Osteocyte (in vitro differentiated cells): Measurements from ENCODE around the gene OR6C70. TPM values are rescaled to one million over a fixed set of nuclear protein-coding genes. Genes with fewer than 3 reads are reported as not detected.

ENCODE experiments used
- DNase-seq: peaks from one replicate; pipeline ENCODE4 v3.0.0; 2021; ENCODE audit warnings: mixed read lengths; ENCODE audit not compliant: unreplicated experiment; ENCODE audit errors: extremely low spot score
- H3K27ac Mint-ChIP-seq: one replicate; pipeline ENCODE4 v1.8.0; 2021; ENCODE audit warnings: mild to moderate bottlenecking, mixed read lengths; ENCODE audit not compliant: unreplicated experiment
- H3K27me3 Mint-ChIP-seq: one replicate; pipeline ENCODE4 v1.8.0; 2021; ENCODE audit warnings: mixed read lengths; ENCODE audit not compliant: unreplicated experiment
- H3K36me3 Mint-ChIP-seq: one replicate; pipeline ENCODE4 v1.8.0; 2021; ENCODE audit warnings: mixed read lengths; ENCODE audit not compliant: unreplicated experiment
- H3K4me1 Mint-ChIP-seq: one replicate; pipeline ENCODE4 v1.8.0; 2021; ENCODE audit warnings: mixed read lengths; ENCODE audit not compliant: unreplicated experiment
- H3K4me3 Mint-ChIP-seq: one replicate; pipeline ENCODE4 v1.8.0; 2021; ENCODE audit warnings: mild to moderate bottlenecking, moderate library complexity, mixed read lengths; ENCODE audit not compliant: unreplicated experiment
- H3K9me3 Mint-ChIP-seq: one replicate; pipeline ENCODE4 v1.8.0; 2021; ENCODE audit warnings: mixed read lengths; ENCODE audit not compliant: unreplicated experiment
- CTCF ChIP-seq: fragments of 200-600 bp; sonication (generic); IDR thresholded peaks from 2 replicates; pipeline ENCODE4 v1.5.0; 2021; ENCODE audit warnings: antibody characterized with exemption, mild to moderate bottlenecking, moderate library complexity
- long read RNA-seq: library from polyadenylated mRNA; unstranded; transcript quantifications from one replicate; pipeline ENCODE4 v2.0.0, GENCODE V29; 2021
- total RNA-seq: library from RNA; stranded (reverse); gene quantifications from 2 replicates; pipeline ENCODE4 v1.2.1, GENCODE V29; 2021

OR6C70 gene
- total RNA-seq: not detected in 2 replicates
- long read RNA-seq: 0 reads

GRCh38 chr12:55470088-55470829, at the start of gene OR6C70:
Gene OR6C70, minus strand, starts transcription at chr12:55470138. Its CDS starts 0 bp downstream, at chr12:55470138.
- Mint-ChIP-seq H3K36me3 (no peaks in the 10 kb centered on the region), H3K27ac (no peak within 1 kb of the TSS), H3K4me1 (no peaks in the 10 kb centered on the region), H3K9me3 (no peaks in the 10 kb centered on the region), H3K27me3 (peaks cover 8% of the 10 kb centered on the region), H3K4me3 (no peak within 1 kb of the TSS)
- DNase-seq: no peak
- TF ChIP-seq CTCF: no peak

- Mint-ChIP-seq H3K9me3 (no peaks in the 10 kb centered on the region), H3K4me1 (no peaks in the 10 kb centered on the region), H3K27ac (no peak overlapping the region), H3K36me3 (no peaks in the 10 kb centered on the region), H3K27me3 (no peaks in the 10 kb centered on the region), H3K4me3 (no peak overlapping the region)
- no peak for TF ChIP-seq CTCF
- no peak for DNase-seq
Observed at GRCh38 chr12:55516391-55516790, 46.5 kb upstream of the OR6C70 start.

- no peak for TF ChIP-seq CTCF
- Mint-ChIP-seq H3K36me3 (no peaks in the 10 kb centered on the region), H3K4me3 (no peak overlapping the region), H3K27ac (no peak overlapping the region), H3K9me3 (no peaks in the 10 kb centered on the region), H3K27me3 (no peaks in the 10 kb centered on the region), H3K4me1 (no peaks in the 10 kb centered on the region)
- DNase-seq: no peak
Observed at GRCh38 chr12:55515696-55516095, 45.8 kb upstream of the OR6C70 start.

- H3K27ac Mint-ChIP-seq: no peak overlapping the region
- H3K4me1 Mint-ChIP-seq: no peaks in the 10 kb centered on the region
- H3K4me3 Mint-ChIP-seq: no peak overlapping the region
- no peak for TF ChIP-seq CTCF
- H3K9me3 Mint-ChIP-seq: no peaks in the 10 kb centered on the region
- H3K36me3 Mint-ChIP-seq: no peaks in the 10 kb centered on the region
- no peaks in the 10 kb centered on the region for H3K27me3 Mint-ChIP-seq
- DNase-seq: no peak
Observed at GRCh38 chr12:55501601-55502000, 31.7 kb upstream of the OR6C70 start.

GRCh38 chr12:55499810-55500252, 29.9 kb upstream of the OR6C70 start:
- Mint-ChIP-seq H3K4me1 (no peaks in the 10 kb centered on the region), H3K27ac (no peak overlapping the region), H3K4me3 (no peak overlapping the region), H3K36me3 (no peaks in the 10 kb centered on the region), H3K9me3 (no peaks in the 10 kb centered on the region), H3K27me3 (no peaks in the 10 kb centered on the region)
- DNase-seq: no peak
- TF ChIP-seq CTCF: no peak
